GM19023 (cell line): ENCODE data around the gene RPL23.

Source experiments
- ATAC-seq: cut with Tn5 transposase; IDR thresholded peaks from one replicate; pipeline ENCODE4 v1.9.1; 2021; ENCODE audit warnings: mild to moderate bottlenecking, moderate library complexity; ENCODE audit not compliant: unreplicated experiment

The RPL23 gene

GRCh38 chr17:38853292-38854219 lies at the start of gene RPL23:
Gene RPL23 (minus strand): TSS chr17:38853721. CDS start chr17:38853710, 11 bp downstream.
- peak; percentile 80 for ATAC-seq

GRCh38 chr17:38900978-38901656 lies 47.6 kb upstream of the RPL23 start:
- ATAC-seq = no peak

GRCh38 chr17:38899421-38899820 lies 45.9 kb upstream of the RPL23 start:
- ATAC-seq = no peak

GRCh38 chr17:38898812-38899348 lies 45.4 kb upstream of the RPL23 start:
- ATAC-seq = peak; percentile 85

- ATAC-seq = peak; percentile 9
These were observed 44.8 kb upstream of the RPL23 start for GRCh38 chr17:38898291-38898679.

GRCh38 chr17:38897671-38898290 lies 44.3 kb upstream of the RPL23 start:
- no peak for ATAC-seq

GRCh38 chr17:38897176-38897575 lies 43.7 kb upstream of the RPL23 start:
- ATAC-seq = no peak

GRCh38 chr17:38896346-38896954 lies 42.9 kb upstream of the RPL23 start:
- ATAC-seq = no peak

- no peak for ATAC-seq
These were observed 40.8 kb upstream of the RPL23 start for GRCh38 chr17:38894276-38894675.

GRCh38 chr17:38893607-38894006 lies 40.1 kb upstream of the RPL23 start:
- ATAC-seq = no peak

- ATAC-seq = no peak
These were observed 39.6 kb upstream of the RPL23 start for GRCh38 chr17:38893113-38893512.

- no peak for ATAC-seq
These were observed 39.1 kb upstream of the RPL23 start for GRCh38 chr17:38892620-38893019.

- no peak for ATAC-seq
These were observed 38.6 kb upstream of the RPL23 start for GRCh38 chr17:38892083-38892482.

GRCh38 chr17:38891441-38891840 lies 37.9 kb upstream of the RPL23 start:
- no peak for ATAC-seq

GRCh38 chr17:38890410-38890746 lies 36.9 kb upstream of the RPL23 start:
- ATAC-seq = no peak

- ATAC-seq = no peak
These were observed 36.4 kb upstream of the RPL23 start for GRCh38 chr17:38889745-38890409.

- ATAC-seq = no peak
These were observed 35.3 kb upstream of the RPL23 start for GRCh38 chr17:38888842-38889241.

GRCh38 chr17:38886643-38887010 lies 33.1 kb upstream of the RPL23 start:
- no peak for ATAC-seq

- no peak for ATAC-seq
These were observed 32.5 kb upstream of the RPL23 start for GRCh38 chr17:38885728-38886642.
